ENCODE measurements around the gene SARM1. TPM values are rescaled to one million over a fixed set of nuclear protein-coding genes. Genes with fewer than 3 reads are reported as not detected.

Gene SARM1
- total and polyA plus RNA-seq, 2 of the 8 experiments (the other 6 are each of a cell fraction or from before 2014, with no cell fraction given), result 5.8 to 9.2 TPM

- TF ChIP-seq ATF2 (IDR thresholded peaks at IDR 0.05; ENCODE audit: low read length) (no peak), RAD21 (IDR thresholded peaks at IDR 0.05 in 1 of 2, conservative IDR thresholded peaks at IDR 0.05 in 1 of 2; ENCODE audit: low read depth in 2 of 2, low read length in 2 of 2) (no peak), E2F6 (IDR thresholded peaks at IDR 0.05) (no peak), EGR1 (IDR thresholded peaks at IDR 0.05; ENCODE audit: borderline replicate concordance, low read depth, low read length) (no peak), MAX (IDR thresholded peaks at IDR 0.05) (no peak), TCF12 (IDR thresholded peaks at IDR 0.05; ENCODE audit: low read depth, low read length) (no peak), GTF2F1 (IDR thresholded peaks at IDR 0.05; ENCODE audit: borderline replicate concordance, low read depth, low read length) (no peak), POU5F1 (IDR thresholded peaks at IDR 0.05; ENCODE audit: low read depth, low read length) (no peak), BRCA1 (IDR thresholded peaks at IDR 0.05; ENCODE audit: low read depth, low read length) (no peak)
Measured at GRCh38 chr17:28368306-28368831, 3.1 kb upstream of the SARM1 start (continued).

Measured in H1 (cell line).